Small intestine (tissue), 16 donors: ENCODE results near the gene CCDC66. TPM values are rescaled to one million over a fixed set of nuclear protein-coding genes. Genes with fewer than 3 reads are reported as not detected.
A peak's percentile ranks its signal among the peaks of the same experiment; 100 is the strongest.

Experiments
- DNase-seq, 2 donors: peaks; one replicate each; pipeline versions ENCODE4 v3.0.0 to v3.0.0-alpha.2; 2013
- FAIRE-seq: peaks from 2 replicates; lab custom pipeline; 2012; peaks lifted over from hg19 to GRCh38; lab: Jason Lieb, UNC
- H3K27ac ChIP-seq, 3 donors: one replicate each; pipeline ENCODE4 v1.5.1; 2013; ENCODE audit warnings: low read length in 2 of 3, mild to moderate bottlenecking in 2 of 3, control low read depth in 1 of 3, inconsistent platforms in 1 of 3, low read depth in 1 of 3, moderate library complexity in 1 of 3
- H3K27me3 ChIP-seq, 3 donors: one replicate each; pipeline ENCODE4 v1.6.1; 2013; ENCODE audit warnings: low read length in 3 of 3, inconsistent platforms in 1 of 3; ENCODE audit not compliant: control insufficient read depth in 3 of 3, insufficient read depth in 3 of 3
- H3K36me3 ChIP-seq, 3 donors: one replicate each; pipeline ENCODE4 v1.6.1; 2013; ENCODE audit warnings: low read length in 3 of 3, inconsistent platforms in 1 of 3, low read depth in 1 of 3, mild to moderate bottlenecking in 1 of 3, moderate library complexity in 1 of 3; ENCODE audit not compliant: control insufficient read depth in 3 of 3, insufficient read depth in 2 of 3
- H3K4me1 ChIP-seq, 3 donors: one replicate each; pipeline ENCODE4 v1.6.1; 2013; ENCODE audit warnings: low read length in 2 of 3, inconsistent platforms in 1 of 3, low read depth in 1 of 3, mild to moderate bottlenecking in 1 of 3, moderate library complexity in 1 of 3; ENCODE audit not compliant: control insufficient read depth in 3 of 3, insufficient read depth in 2 of 3
- H3K4me3 ChIP-seq, 3 donors: one replicate each; pipeline ENCODE4 v1.5.1; 2013; ENCODE audit warnings: low read length in 3 of 3, control low read depth in 1 of 3, inconsistent platforms in 1 of 3, low read depth in 1 of 3, mild to moderate bottlenecking in 1 of 3, moderate library complexity in 1 of 3
- H3K9me3 ChIP-seq, 2 donors: one replicate each; pipeline ENCODE4 v1.6.1; 2013; ENCODE audit warnings: low read depth in 1 of 2, low read length in 1 of 2; ENCODE audit not compliant: control insufficient read depth in 2 of 2, insufficient read depth in 1 of 2
- WGBS, 3 donors: extraction: QIAGEN DNeasy Blood & Tissue Kit; methylation state at CpG; one replicate each; pipeline ENCODE4 v1.1.7; 2013; 5-methylcytosine and 5-hydroxymethylcytosine counted together
- long read RNA-seq, 10 donors: transcript quantifications; one replicate each; lab custom pipeline, GENCODE V29; 2026
- polyA plus RNA-seq, 4 donors: library from polyadenylated mRNA; stranded (reverse) in 3 of 4; unstranded in 1 of 4; fragments of 200-250 nt in 3 of 4; fragments of 120-200 nt in 1 of 4; gene quantifications; one replicate each; pipeline versions ENCODE4 v1.2.1 to v1.2.3, GENCODE V29; 2013
- donor health status: healthy with polysubstance abuse.
- donor health status: control.
- donor health status: control.
- donor health status: Bipolar disorder and iron deficiency.
- donor health status: healthy.

Gene CCDC66
- polyA plus RNA-seq = 10 to 100 TPM in 1 of 4 donors, 1 to 10 TPM in 3; 3.5 to 21.0 (median 4.8) TPM
- long read RNA-seq, donor 1 = 0 reads
- long read RNA-seq, donor 2, partial matches to known transcripts = 0 of 1 reads
- long read RNA-seq, donor 2, other reads (novel, unspliced or antisense) = 0 of 1 reads
- long read RNA-seq, donor 3, partial matches to known transcripts = 0 of 2 reads
- long read RNA-seq, donor 3, other reads (novel, unspliced or antisense) = 0 of 2 reads
- long read RNA-seq, donor 4 = 0 reads
- long read RNA-seq, donor 5, partial matches to known transcripts = 0 of 1 reads
- long read RNA-seq, donor 5, other reads (novel, unspliced or antisense) = 0 of 1 reads
- long read RNA-seq, donor 6 = 0 reads
- long read RNA-seq, donor 7 = 0 reads
- long read RNA-seq, donor 8 = 0 reads
- long read RNA-seq, donor 9 = 0 reads
- long read RNA-seq, donor 10, partial matches to known transcripts = 0 of 4 reads
- long read RNA-seq, donor 10, other reads (novel, unspliced or antisense) = 0 of 4 reads

- 0 to 1% (median 0%) methylated on average over 48 to 54 of the region's 54 CpGs for WGBS, 3 donors
- Histone ChIP-seq H3K27ac (peak within 1 kb of the TSS; percentile 84 to 97 (median 85)), H3K4me3 (peak within 1 kb of the TSS; percentile 45 to 94 (median 76)), H3K9me3 (no peaks in the 10 kb centered on the region), H3K36me3 (peaks cover 0 to 3% (median 0%) of the 10 kb centered on the region in 3 donors), H3K4me1 (peaks cover 0 to 4% (median 0%) of the 10 kb centered on the region in 3 donors), H3K27me3 (peaks cover 0 to 1% (median 0%) of the 10 kb centered on the region in 3 donors)
- FAIRE-seq (no peak), DNase-seq (peak; percentile 92 to 97)
Measured at GRCh38 chr3:56556908-56557830, at the start of gene CCDC66. TSS of gene CCDC66 (plus strand) at chr3:56557175. CDS start at chr3:56557243, 68 bp downstream.

GRCh38 chr3:56519641-56520040 is 37.3 kb upstream of the CCDC66 start:
- 16 to 45% (median 20%) methylated on average over 1 of the region's 1 CpG for WGBS, 3 donors
- H3K27ac ChIP-seq = no peak overlapping the region
- DNase-seq (no peak), FAIRE-seq (no peak)
- H3K9me3 ChIP-seq = no peaks in the 10 kb centered on the region
- H3K4me3 ChIP-seq = no peak overlapping the region
- H3K4me1 ChIP-seq = no peaks in the 10 kb centered on the region
- no peaks in the 10 kb centered on the region for H3K27me3 ChIP-seq
- H3K36me3 ChIP-seq = no peaks in the 10 kb centered on the region

- 48 to 53% (median 52%) methylated on average over 7 of the region's 7 CpGs for WGBS, 3 donors
- Histone ChIP-seq H3K27ac (no peak overlapping the region), H3K27me3 (no peaks in the 10 kb centered on the region), H3K36me3 (no peaks in the 10 kb centered on the region), H3K4me1 (no peaks in the 10 kb centered on the region), H3K9me3 (no peaks in the 10 kb centered on the region), H3K4me3 (no peak overlapping the region)
- FAIRE-seq = no peak
- DNase-seq = no peak
Measured at GRCh38 chr3:56522374-56522773, 34.6 kb upstream of the CCDC66 start.

- Histone ChIP-seq H3K4me1 (no peaks in the 10 kb centered on the region), H3K36me3 (no peaks in the 10 kb centered on the region), H3K4me3 (no peak overlapping the region), H3K9me3 (no peaks in the 10 kb centered on the region), H3K27me3 (no peaks in the 10 kb centered on the region), H3K27ac (no peak overlapping the region)
- FAIRE-seq = no peak
- no peak for DNase-seq
- WGBS, 3 donors = 50 to 67% (median 64%) methylated on average over 1 of the region's 1 CpG
Measured at GRCh38 chr3:56525291-56525690, 31.7 kb upstream of the CCDC66 start.

- Histone ChIP-seq H3K9me3 (no peaks in the 10 kb centered on the region), H3K4me3 (no peak overlapping the region), H3K36me3 (no peaks in the 10 kb centered on the region), H3K4me1 (no peaks in the 10 kb centered on the region), H3K27me3 (no peaks in the 10 kb centered on the region), H3K27ac (no peak overlapping the region)
- WGBS, 3 donors = 49 to 62% (median 50%) methylated on average over 2 of the region's 2 CpGs
- no peak for FAIRE-seq
- no peak for DNase-seq
Measured at GRCh38 chr3:56536735-56537134, 20.2 kb upstream of the CCDC66 start.

- DNase-seq (no peak), FAIRE-seq (peak; percentile 26)
- no peaks in the 10 kb centered on the region for H3K4me1 ChIP-seq
- WGBS, 3 donors = 22 to 33% (median 24%) methylated on average over 3 of the region's 3 CpGs
- no peaks in the 10 kb centered on the region for H3K9me3 ChIP-seq
- peaks cover 0 to 2% (median 0%) of the 10 kb centered on the region in 3 donors for H3K27me3 ChIP-seq
- H3K27ac ChIP-seq = no peak overlapping the region
- H3K36me3 ChIP-seq = no peaks in the 10 kb centered on the region
- H3K4me3 ChIP-seq = no peak overlapping the region
Measured at GRCh38 chr3:56547486-56547885, 9.5 kb upstream of the CCDC66 start.

- H3K27ac ChIP-seq = peak overlapping the region; percentile 20 to 97 (median 85)
- no peak for DNase-seq
- 6 to 19% (median 13%) methylated on average over 7 of the region's 7 CpGs for WGBS, 3 donors
- peaks cover 0 to 1% (median 0%) of the 10 kb centered on the region in 3 donors for H3K27me3 ChIP-seq
- H3K4me1 ChIP-seq = peaks cover 0 to 4% (median 0%) of the 10 kb centered on the region in 3 donors
- peak overlapping the region; percentile 37 to 94 (median 76) for H3K4me3 ChIP-seq
- no peak for FAIRE-seq
- H3K9me3 ChIP-seq = no peaks in the 10 kb centered on the region
- H3K36me3 ChIP-seq = peaks cover 0 to 4% (median 0%) of the 10 kb centered on the region in 3 donors
Measured at GRCh38 chr3:56557831-56558170, 826 bp downstream of the CCDC66 start.

- peaks cover 3 to 21% (median 11%) of the 10 kb centered on the region in 3 donors for H3K36me3 ChIP-seq
- FAIRE-seq (no peak), DNase-seq (no peak)
- no peak overlapping the region for H3K4me3 ChIP-seq
- no peaks in the 10 kb centered on the region for H3K4me1 ChIP-seq
- no peaks in the 10 kb centered on the region for H3K9me3 ChIP-seq
- 96 to 100% (median 98%) methylated on average over 1 of the region's 1 CpG for WGBS, 3 donors
- no peaks in the 10 kb centered on the region for H3K27me3 ChIP-seq
- H3K27ac ChIP-seq = no peak overlapping the region
Measured at GRCh38 chr3:56573501-56573900, 16.5 kb downstream of the CCDC66 start.
